NCI-H345 treated with DMSO at 0.1 percent for 48 hours (cell line): Measurements from ENCODE around the gene SAG.
"Not testable (repeated sequence)": the region's sequence is repeated elsewhere in the genome, so short reads cannot be mapped to it uniquely, and the experiment has no call there.

Source experiments
- DNase-seq: peaks from one replicate; lab custom pipeline; 2025; ENCODE audit not compliant: unreplicated experiment; lab: John Stamatoyannopoulos, UW

SAG gene

DNA sequence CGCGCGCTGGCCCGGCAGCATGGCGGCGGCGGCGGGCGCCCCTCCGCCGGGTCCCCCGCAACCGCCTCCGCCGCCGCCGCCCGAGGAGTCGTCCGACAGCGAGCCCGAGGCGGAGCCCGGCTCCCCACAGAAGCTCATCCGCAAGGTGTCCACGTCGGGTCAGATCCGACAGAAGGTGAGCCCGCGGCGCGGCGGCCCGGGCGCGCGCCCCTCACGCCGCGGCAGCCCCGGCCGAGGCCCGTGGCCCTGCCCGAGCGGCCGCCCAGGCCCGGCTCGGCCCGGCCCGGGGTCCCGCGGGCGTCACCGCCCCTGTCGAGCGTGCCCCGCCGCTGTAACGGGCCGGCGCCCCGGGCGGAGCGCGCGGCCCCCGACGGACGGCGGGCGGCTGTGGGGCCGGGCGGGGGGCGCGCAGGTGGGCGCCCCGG, 46.9 kb downstream of the SAG start:
- DNase-seq: no peak

DNA sequence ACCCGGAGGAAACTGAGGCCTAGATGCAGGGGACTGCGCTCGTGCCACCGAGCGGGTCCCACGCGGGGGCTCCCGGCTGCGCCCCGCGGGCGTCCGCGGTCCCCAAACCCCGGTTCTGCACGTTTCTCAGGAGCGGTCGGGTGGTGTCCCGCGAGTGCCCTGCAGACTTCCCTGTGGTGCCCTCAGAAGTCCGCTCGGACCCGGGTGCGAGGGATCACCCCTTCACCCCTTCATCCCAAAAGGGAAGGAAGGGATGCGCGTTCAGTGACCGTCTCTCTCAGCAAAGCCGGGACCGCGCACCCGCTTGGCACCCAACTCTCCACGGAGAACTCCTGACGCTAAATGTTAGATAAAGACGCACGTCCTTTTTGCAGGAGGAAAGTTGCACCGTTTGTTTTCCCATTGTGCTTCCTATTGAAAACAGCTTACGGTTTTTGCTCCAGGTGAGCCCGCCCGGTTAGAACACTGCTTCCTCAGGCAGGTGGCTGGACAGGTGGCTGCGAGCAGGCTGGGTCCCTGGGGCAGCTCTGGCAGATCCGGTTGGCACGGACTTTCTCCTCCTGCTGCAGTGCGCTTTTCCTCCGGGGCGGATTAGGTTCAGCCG, 47.5 kb downstream of the SAG start:
- DNase-seq: peak; percentile 19

DNA sequence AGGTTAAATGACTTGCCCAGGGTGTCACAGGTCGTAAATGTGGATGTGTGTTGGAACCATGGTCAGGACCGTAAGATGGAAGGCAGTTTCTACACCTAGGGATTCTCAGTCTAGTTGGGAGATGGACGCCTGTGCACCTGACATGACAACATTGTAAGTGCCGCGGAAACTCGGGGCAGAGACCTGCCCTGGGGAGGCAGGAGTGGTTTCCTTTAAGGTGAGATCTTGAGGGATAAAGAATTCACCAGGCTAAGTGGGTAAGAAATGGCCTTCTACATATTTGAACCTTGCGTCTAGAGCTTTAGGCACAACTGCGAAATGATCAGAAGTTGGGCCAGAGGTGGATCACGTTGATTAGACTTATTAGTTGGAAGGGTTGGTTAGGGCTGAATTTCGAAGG, 48.3 kb downstream of the SAG start:
- no peak for DNase-seq

DNA sequence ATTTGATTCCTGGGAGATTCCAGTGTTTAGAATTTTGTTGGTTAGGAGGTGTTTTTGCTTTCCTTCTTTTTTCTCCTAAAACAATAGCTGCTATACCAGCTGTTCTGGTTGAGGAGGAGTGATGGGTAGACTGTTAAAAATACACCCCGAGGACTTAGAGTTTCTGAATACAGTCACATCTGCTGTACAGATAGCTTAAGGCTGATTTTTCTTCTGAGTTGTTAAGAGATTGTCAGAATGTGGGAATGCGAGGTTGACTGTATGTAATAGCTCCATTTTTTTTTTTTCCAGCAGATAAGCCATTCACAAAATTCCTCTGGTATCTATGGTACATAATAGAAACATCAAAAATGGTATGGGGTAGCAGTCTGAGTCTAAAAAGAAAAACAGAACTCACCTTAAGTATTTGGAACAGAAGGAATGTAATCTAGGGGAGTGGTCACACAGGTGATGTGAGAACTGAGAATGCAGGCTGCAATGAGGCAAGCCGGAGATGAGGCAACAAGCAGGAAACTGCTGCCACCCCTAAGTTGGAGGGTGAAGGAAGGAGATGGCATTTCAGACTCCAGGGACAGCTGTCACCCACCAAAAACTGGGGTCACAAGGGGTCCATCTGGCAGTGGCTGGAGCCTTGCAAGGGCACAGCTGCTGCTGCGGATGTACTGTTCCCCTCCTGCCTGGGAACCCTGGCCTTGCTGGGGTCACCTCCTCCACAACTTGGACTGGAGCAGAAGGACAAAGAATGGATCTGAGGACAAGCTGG, 49.1 kb downstream of the SAG start:
- no peak for DNase-seq

DNA sequence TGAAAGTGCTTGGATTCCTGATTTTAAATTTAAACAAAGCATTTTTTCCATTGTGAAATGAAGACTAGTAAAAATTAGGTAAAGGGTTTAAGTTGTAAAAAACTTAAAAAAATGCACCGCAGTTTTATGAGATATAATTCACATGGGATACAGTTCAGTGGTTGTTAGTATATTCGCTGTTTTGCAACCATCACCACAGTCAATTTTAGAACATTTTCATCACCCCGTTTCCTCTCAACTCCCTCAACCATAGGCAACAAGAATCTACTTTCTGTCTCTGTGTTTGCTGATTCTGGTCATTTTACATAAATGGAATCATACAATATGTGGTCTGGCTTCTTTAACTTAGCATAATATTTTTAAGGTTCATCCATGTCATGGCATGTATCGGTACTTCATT, 50.7 kb downstream of the SAG start:
- DNase-seq: no peak

DNA sequence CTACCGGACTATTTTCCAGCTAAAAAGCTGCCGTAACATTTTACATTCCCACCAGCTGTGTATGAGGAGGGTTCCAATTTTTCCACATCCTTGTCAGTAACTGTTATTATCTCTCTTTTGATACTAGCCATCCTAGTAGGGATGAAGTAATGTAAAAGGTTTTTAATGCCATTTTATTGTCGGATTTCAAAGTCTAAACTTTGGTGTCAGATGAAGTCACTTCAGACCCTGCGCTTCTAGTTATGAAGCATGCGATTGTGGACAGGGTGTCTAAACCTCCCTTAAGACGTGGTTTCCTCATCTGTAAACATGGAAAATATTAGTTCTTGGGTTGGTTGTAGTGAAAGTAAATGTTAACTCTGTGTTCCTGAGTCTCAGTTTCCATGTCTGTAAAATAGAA, 51.3 kb downstream of the SAG start:
- no peak for DNase-seq

DNA sequence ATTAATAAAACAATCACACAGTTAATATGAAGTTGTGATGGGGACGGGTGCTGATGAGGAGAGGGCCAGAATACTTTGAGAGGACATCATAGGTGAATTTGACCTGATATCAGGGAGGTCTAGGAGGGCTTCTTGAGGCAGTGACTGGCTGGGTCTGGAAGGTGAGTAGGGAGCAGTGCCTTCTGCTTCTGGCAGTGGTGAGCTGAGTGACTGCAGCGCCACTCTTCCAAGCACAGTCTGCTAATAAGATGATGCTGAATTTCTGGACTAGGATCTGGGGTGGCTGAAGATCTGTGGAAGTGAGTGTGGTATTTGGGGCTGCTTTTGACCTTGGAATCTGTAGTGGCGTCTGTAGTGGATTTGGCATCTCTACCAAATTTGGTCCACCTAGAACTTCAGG, 52.2 kb downstream of the SAG start:
- DNase-seq: no peak

DNA sequence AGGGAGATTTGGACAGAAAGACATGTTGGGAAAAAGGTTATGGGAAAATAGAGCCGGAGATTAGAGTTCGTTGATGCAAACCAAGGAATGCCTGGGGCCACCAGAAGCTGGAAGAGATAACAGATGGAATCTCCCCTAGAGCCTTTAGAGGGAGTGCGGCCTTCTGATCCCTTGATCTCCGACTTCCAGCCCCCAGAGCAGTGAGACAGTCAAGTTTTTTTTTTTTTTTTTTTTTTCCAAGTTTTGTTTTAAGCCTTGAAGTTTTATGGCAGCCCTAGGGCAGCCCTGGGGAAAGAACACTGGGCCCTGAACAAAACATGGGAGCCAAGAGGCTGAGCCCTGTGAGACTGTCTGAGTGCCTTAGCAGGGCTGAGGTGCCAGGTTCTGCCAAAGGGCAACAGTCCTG, 53.2 kb downstream of the SAG start:
- DNase-seq: no peak

DNA sequence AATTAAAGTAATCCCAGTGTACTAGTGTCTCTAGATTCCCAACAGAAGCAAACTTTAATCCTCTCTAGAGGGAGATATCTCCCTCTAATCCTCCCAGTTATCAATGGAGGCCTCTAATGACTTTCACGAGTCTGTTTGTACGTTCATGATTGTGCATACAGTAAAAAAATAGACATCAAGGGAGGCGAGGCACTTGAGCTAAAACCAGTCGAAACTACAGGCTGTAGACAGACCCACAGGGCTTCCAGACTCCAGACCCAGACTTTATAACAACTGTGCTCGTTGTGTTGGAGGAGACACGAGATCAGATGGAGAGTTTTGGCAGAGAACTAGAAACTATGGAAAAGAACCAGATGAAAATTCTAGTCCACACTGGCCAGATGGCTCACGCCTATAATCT, 53.7 kb downstream of the SAG start:
- no peak for DNase-seq

DNA sequence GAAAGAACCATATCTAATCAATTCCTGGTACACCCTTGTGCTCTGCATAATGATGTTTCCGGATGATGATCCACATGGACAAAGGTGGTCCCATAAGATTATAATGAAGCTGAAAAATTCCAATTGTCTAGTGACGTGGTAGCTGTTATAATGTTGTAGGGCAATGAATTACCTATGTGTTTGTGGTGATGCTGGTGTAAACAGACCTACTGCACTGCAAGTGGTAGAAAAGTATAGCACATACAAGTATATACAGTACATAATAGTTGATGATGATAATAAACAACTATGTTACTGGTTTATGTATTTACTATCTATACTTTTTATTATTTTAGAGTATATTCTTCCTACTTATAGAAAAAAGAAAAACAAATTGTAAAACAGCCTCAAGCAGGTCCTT, 55.1 kb downstream of the SAG start:
- no peak for DNase-seq

DNA sequence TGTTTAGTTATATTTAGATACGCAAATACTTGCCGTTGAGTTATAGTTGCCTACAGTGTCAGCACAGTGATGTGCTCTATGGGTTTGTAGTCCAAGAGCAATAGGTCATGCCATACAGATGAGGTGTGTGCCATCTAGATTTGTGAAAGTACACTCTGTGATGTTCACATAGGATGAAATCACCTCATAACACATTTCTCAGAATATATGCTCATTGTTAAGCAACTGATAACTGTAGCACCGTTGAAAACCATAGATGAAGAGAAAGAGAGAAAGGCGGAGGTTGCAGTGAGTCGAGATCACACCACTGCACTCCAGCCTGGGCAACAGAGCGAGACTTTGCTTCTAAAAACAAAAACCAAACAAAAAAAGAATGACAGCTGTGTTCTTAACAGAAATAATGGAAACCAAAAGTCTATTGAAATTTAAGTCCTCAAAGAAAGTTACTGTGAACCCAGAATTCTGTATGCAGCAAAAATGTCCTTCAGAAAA, 56.2 kb downstream of the SAG start:
- no peak for DNase-seq

DNA sequence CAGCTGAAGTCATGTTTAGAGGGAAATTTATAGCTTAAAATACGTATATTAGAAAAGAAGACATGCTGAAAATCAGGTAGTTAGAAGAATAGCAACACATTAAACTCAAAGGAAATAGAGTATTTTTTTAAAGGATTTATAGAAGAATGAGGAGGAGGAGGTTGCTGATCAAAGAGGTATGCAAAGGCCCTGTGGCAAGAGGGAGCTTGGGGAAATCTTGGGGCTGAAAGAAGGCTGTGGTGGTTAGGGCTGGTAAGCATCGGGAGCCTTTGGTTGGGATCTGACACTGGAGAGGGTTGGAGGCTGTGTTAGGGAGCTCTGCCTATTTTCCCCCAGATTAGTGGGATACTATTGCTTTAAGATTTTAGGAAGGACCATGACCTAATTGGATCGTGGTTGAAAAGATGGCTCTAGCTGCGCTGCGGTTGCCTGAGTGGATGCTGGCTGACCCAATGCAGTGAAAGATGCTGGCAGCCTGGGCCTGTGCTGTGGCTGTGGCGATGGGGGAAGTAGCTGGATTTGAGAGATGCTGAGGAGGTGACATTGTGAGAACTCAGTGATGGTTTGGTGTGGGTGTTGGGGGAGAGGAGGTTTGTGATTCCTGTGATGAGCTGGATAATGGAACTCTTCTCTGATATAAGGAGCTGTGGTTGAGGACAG, 58.4 kb downstream of the SAG start:
- no peak for DNase-seq

DNA sequence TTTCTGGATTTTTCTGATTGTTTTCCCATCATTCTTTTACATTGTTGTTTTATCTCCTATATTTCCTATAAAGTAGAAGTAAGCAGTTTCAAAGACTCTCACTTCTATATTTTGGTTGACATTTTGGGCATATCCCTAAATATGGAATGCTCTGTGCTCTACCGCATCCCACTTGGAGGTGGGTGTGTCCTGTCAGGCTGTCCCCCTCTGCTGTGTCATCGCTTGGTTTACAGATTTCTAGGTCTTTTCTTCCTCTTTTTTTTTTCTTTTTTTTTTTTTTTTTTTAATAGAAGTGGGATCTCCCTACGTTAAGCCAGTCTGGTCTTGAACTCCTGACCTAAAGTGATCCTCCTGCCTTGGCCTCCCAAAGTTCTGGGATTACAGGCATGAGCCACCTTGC, 60.0 kb downstream of the SAG start:
- DNase-seq: no peak

DNA sequence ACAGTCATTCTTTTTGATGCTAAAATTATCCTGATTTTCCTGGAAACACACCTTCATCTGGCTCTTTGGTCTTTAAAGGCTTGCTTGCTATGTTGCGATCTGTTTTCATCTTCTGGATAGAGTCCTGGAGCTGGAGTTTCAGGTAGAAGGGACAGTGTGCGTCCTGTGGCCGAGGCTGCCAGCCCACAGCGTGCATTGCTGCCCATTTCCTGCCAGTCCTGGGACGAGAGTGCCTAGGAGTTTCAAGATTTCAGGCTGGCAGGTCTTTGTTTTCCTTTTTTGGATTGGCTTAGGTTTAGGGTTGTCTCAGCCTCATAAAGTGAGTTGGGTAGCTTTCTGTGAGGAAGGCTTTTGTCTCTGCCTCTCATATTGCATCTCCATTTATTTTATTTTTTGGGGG, 61.1 kb downstream of the SAG start:
- DNase-seq: no peak

DNA sequence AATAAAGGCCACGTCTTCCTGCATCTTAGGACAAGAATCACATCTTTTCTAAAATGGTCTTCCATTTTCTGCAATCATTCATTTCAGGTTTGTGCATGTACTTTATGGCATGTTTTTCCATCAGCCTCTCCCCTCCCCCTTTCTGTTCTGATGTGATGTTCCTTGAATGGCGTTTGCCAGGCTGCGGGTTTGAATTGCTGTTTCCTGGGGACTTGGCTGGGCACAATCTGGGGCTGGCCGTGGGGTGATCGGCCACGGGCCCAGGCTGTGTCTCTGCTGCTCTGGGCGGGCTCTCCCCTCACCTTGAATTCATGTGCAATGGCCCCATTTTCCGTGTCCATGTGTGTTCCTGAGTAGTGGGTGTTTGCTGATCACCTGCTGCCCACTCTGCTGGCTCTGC, 61.8 kb downstream of the SAG start:
- no peak for DNase-seq

DNA sequence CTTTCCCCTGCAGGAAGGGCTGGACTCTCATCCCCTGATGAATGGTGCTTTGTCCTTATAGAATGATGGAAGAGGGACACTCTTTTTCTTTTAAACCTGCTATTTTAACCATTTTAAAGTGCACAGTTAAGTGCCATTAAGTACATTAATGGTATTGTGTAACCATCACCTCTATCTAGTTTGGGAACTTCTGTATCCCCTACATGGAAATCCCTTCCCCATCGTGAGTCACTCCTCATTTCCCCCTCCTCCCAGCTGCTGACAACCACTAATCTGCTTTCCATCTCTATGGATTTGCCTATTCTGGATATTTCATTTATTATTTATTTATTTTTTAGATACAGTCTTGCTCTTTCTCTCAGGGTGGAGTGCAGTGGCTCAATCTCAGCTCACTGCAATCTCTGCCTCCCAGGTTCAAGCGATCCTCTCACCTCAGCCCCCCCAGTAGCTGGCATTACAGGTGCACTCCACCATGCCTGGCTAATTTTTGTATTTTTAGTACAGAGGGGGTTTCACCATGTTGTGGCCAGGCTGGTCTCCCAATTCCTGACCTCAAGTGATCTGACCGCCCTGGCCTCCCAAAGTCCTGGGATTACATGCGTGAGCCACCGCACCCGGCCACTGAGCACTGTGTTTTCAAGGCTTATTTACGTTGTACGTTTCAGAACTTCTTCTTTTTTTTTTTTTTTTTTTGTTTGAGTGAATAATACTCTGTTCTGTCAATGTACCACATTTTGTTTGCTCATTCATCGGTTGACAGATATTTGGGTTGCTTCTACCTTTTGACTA, 62.5 kb downstream of the SAG start:
- DNase-seq: no peak

DNA sequence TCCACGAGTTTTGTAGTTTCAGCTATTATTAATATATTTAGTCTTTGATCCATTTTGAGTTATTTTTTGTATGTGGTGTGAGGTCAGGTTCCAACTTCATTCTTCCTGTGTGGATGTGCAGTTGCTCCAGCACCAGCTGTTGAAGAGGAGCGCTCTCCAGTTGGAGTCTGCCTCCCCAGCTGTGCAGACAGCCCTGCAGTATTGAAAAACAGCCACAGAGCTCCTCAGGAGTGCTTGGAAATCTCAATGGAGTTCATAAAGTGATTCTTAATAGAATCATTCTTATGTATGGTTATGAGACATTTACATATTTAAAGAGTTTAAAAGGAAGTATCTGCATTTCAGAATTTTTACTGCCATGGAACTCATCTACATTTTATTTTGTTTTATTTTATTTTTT, 64.0 kb downstream of the SAG start:
- no peak for DNase-seq

DNA sequence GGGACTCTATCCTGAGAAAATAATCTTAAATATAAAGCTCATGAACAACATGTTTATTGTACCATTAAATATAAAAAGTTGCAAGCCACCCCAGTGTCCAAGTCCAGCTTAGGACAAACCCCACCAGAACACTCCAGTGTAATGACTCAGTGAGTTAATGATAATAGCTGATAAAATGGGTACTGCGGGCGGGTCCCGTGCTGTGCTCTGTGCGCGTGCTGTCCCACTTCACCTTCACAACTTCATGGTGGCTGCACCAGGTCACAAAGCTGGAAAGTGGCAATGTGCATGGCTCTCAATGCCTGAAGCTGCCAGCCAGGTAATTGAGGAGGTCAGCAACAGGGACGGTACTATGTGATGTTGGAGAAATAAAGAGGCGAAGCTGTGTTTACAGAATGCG, 65.2 kb downstream of the SAG start:
- DNase-seq: no peak

DNA sequence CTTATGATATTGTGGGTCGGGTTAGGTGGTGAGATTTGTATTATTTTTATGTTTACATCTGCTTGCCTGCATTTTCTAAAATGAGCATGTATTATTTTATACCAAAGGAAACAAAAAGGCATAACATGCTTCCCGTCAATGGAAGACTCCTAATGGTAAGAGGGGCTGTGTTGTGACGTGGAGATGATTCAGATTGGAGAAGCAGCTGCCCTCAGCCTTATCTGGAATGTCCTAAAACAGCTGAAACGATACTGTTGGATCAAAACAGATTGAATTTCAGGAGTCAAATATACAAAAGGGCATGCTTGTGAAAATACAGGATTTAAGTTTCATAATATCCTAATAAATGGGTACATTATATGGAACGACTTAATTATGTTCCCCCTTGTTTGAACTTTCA, 65.7 kb downstream of the SAG start:
- no peak for DNase-seq

DNA sequence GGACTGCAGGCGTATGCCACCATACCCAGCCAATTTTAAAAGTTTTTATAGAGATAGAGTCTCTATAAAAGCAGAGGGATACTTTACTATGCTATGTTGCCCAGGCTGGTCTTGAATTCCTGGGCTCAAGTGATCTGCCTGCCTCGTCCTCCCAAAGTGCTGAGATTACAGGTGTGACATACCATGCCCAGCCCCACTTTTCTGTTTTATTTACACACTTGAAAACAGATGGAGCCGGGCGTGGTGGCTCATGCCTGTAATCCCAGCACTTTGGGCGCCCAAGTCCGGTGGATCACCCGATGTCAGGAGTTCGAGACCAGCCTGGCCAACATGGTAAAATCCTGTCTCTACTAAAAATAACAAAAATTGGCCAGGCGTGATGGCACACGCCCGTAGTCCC, 67.2 kb downstream of the SAG start:
- DNase-seq: not testable (repeated sequence)

DNA sequence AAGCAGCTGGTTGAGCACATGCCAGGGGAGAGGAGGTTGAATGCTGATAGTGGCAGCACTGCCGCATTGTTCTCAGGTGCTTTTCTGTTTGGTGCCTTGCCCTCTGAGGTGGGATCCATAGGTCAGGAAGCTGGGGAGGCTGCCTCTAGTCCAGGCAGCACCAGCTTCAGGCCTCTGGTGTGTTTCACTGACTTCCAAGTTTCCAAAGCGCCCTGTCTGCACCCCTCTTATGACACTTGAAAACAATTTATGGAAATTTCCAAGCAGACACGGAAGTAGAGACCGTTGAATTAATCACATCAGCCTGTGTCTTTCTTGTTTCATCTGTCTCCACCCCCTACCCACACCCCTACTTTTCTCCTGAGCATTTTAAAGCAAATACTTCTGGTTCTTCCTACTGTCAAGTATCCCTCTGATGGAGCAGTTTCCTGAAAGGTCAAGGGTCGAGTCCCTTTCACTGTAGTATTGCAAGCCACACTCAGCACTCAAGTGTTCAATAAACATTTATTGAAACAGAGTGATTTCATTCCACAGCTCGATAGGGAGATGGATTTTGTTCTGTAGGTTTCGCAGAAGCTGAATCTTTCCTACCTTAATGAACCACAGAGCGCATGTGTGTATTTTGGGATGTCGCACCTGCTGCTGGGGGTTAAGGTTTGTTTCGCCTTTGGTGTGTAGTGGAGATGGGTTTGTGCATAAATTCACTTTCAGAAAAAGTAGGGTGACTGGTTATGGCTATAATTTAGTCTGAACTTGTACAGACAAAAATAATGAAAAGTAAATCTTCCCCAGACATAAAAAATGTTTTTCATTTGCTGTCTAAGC, 68.1 kb downstream of the SAG start:
- DNase-seq: no peak
